ENCODE data around the gene QSER1.
A peak's percentile ranks its signal among the peaks of the same experiment; 100 is the strongest.

QSER1 gene

GRCh38 chr11:32952421-32952820 lies 59.8 kb downstream of the QSER1 start:
- Histone ChIP-seq H3K27ac (no peak overlapping the region), H3K9me3 (ENCODE audit: control insufficient read depth, low read length) (no peaks in the 10 kb centered on the region), H2AFZ (no peak overlapping the region), H3K4me3 (ENCODE audit: low read depth, low read length) (no peak overlapping the region), H3K9ac (no peak overlapping the region), H3K4me1 (no peaks in the 10 kb centered on the region), H3K36me3 (ENCODE audit: control insufficient read depth, insufficient read depth, low read length) (peaks cover 2% of the 10 kb centered on the region), H3K79me2 (no peaks in the 10 kb centered on the region), H3K27me3 (ENCODE audit: control insufficient read depth, insufficient read depth, low read length) (no peaks in the 10 kb centered on the region), H3K4me2 (ENCODE audit: low read length) (no peak overlapping the region)
- TF ChIP-seq CTCF (IDR thresholded peaks at IDR 0.05): no peak

DNA sequence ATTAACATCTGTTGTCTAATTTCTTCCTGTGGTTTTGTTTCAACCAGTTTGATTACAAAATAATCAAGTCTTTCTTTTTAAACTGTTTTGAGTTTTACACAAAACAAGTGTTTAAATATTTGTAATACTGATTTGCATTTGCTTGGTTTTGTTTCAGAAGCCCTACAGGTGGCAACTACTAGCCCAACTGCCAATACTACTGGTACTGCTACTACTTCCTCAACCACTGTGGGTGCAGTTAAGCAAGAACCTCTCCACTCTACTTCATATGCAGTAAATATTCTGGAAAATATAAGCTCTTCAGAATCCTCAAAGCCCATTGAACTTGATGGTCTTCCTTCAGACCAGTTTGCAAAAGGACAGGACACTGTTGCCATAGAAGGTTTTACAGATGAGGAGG lies 61.1 kb downstream of the QSER1 start:
- no peak overlapping the region for H2AFZ ChIP-seq

DNA sequence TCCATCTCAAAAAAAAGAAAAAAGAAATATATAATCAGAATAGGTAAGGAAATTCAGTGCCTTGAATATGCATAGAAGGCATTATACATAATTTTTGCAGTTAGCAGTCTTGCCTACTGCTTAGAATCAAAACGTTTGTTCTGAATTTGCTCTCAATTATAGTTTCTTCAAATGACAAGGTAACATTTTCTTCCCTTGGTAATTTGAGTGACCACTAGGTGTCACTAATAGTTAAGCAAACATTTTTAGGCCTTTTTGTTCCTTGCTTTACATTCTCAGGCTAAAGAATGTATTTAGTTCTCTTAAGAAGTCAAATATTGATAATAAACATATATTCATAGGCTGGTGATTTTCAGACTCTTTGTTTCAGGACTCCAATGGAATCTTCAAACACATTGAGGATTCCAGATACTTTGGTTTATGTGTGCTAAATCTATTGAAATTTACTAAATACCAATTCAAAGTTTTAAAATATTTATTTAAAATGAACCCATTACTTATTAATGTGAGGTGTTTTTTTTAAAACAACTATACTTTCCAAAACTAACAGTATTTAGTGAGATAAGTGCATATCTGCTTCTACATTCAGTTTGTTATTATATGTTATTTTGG lies 68.0 kb downstream of the QSER1 start:
- Histone ChIP-seq H3K79me2 (no peaks in the 10 kb centered on the region), H3K4me3 (ENCODE audit: low read depth, low read length) (no peak overlapping the region), H3K36me3 (ENCODE audit: control insufficient read depth, insufficient read depth, low read length) (no peaks in the 10 kb centered on the region), H3K27me3 (ENCODE audit: control insufficient read depth, insufficient read depth, low read length) (no peaks in the 10 kb centered on the region), H3K4me2 (ENCODE audit: low read length) (no peak overlapping the region), H3K4me1 (no peaks in the 10 kb centered on the region), H3K9ac (no peak overlapping the region), H3K27ac (no peak overlapping the region), H2AFZ (no peak overlapping the region), H3K9me3 (ENCODE audit: control insufficient read depth, low read length) (no peaks in the 10 kb centered on the region)
- peak; percentile 58 for TF ChIP-seq CTCF (IDR thresholded peaks at IDR 0.05)

More for the DNA sequence above, 61.1 kb downstream of the QSER1 start:
- H3K9ac ChIP-seq: no peak overlapping the region
- no peaks in the 10 kb centered on the region for H3K36me3 ChIP-seq (ENCODE audit: control insufficient read depth, insufficient read depth, low read length)
- no peak overlapping the region for H3K4me2 ChIP-seq (ENCODE audit: low read length)
- no peaks in the 10 kb centered on the region for H3K79me2 ChIP-seq
- TF ChIP-seq CTCF (IDR thresholded peaks at IDR 0.05): no peak
- no peaks in the 10 kb centered on the region for H3K4me1 ChIP-seq
- H3K9me3 ChIP-seq (ENCODE audit: control insufficient read depth, low read length): no peaks in the 10 kb centered on the region
- no peaks in the 10 kb centered on the region for H3K27me3 ChIP-seq (ENCODE audit: control insufficient read depth, insufficient read depth, low read length)
- no peak overlapping the region for H3K27ac ChIP-seq
- no peak overlapping the region for H3K4me3 ChIP-seq (ENCODE audit: low read depth, low read length)

DNA sequence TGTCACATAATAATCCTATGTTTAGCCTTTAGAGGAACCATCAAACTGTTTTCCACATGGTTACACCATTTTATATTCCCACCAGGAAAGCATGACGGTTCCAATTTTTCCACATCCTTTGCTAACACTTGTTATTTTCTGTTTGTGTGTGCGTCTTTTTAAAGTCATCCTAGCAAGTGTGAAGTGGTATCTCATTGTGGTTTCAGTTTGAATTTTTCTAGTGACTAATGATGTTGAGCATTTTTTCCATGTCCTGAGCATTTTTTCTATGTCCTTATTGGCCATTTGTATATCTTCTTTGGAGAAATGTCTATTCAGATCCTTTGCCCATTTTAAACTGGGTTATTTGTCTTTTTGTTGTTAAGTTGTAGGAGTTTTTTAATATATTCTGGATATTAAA lies 69.4 kb downstream of the QSER1 start:
- Histone ChIP-seq H3K36me3 (ENCODE audit: control insufficient read depth, insufficient read depth, low read length) (no peaks in the 10 kb centered on the region), H3K4me3 (ENCODE audit: low read depth, low read length) (no peak overlapping the region), H3K27me3 (ENCODE audit: control insufficient read depth, insufficient read depth, low read length) (no peaks in the 10 kb centered on the region), H3K27ac (no peak overlapping the region), H3K9me3 (ENCODE audit: control insufficient read depth, low read length) (no peaks in the 10 kb centered on the region), H3K79me2 (no peaks in the 10 kb centered on the region), H2AFZ (no peak overlapping the region), H3K4me2 (ENCODE audit: low read length) (no peak overlapping the region), H3K4me1 (no peaks in the 10 kb centered on the region), H3K9ac (no peak overlapping the region)
- no peak for TF ChIP-seq CTCF (IDR thresholded peaks at IDR 0.05)

DNA sequence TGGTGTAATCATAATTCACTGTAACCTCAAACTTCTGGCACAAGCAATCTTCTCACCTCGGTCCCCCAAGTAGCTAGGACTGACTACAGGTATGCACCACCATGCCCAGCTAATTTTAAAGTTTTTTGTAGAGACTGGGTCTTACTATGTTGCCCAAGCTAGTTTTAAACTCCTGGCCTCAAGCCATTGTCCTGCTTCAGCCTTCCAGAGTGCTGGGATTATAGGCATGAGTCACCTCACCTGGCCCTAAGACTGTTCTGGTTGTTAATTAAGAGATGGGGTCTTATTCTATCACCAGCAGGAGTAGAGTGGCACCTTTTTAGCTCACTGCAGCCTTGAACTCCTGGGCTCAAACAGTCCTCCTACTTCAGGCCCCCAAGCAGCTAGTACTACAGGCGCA lies 71.1 kb downstream of the QSER1 start:
- no peak overlapping the region for H2AFZ ChIP-seq
- H3K9ac ChIP-seq: no peak overlapping the region
- no peaks in the 10 kb centered on the region for H3K4me1 ChIP-seq
- H3K27me3 ChIP-seq (ENCODE audit: control insufficient read depth, insufficient read depth, low read length): no peaks in the 10 kb centered on the region
- H3K36me3 ChIP-seq (ENCODE audit: control insufficient read depth, insufficient read depth, low read length): no peaks in the 10 kb centered on the region
- no peak overlapping the region for H3K4me3 ChIP-seq (ENCODE audit: low read depth, low read length)
- no peak overlapping the region for H3K27ac ChIP-seq
- no peak for TF ChIP-seq CTCF (IDR thresholded peaks at IDR 0.05)
- H3K79me2 ChIP-seq: no peaks in the 10 kb centered on the region
- no peaks in the 10 kb centered on the region for H3K9me3 ChIP-seq (ENCODE audit: control insufficient read depth, low read length)
- no peak overlapping the region for H3K4me2 ChIP-seq (ENCODE audit: low read length)
